ENCODE results near the gene ABHD1. TPM values are rescaled to one million over a fixed set of nuclear protein-coding genes. Genes with fewer than 3 reads are reported as not detected.

The ABHD1 gene
- total RNA-seq, 4 donors from 2014 or later, result 0.48 TPM; not detected in 3

DNA sequence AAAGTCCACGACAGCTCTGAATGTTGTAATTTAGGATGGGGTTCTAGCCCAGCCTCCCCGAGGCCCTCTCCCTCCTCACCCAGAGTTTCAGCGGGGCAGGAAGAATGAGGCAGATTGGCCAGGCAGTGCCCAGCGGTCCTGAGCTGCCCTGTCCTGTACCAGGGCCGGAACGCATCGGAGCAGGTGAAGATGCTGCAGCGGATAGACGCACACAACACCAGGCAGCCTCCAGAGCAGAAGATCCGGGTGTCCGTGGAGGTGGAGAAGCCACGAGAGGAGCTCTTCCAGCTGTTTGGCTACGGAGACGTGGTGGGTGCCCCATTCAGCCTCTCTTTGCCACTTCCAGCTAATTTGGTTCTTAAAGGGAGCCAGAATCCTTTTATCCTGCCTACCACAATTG, 26.3 kb upstream of the ABHD1 start:
- H3K36me3 ChIP-seq, result no peaks in the 10 kb centered on the region
- in situ Hi-C loops (cut with MboI; ENCODE audit: low pct_ligation_motif_present in 1 of 4, low pct_unique_long_range_greater_than_20kb in 1 of 4, low sequenced_read_pairs in 3 of 4), result loop anchor here (5.0 to 25.0 kb wide), 3 partner anchors 95 to 185 kb away; partner anchors contain the start of genes MAPRE3 (in 3 of the 4) and TRIM54 (in 1 of the 4)

GRCh38 chr2:27099334-27099955, 24.2 kb upstream of the ABHD1 start:
- no peak for DNase-seq
- Histone ChIP-seq H3K27me3 (no peaks in the 10 kb centered on the region), H3K9me3 (no peaks in the 10 kb centered on the region), H3K4me3 (no peak overlapping the region), H3K36me3 (no peaks in the 10 kb centered on the region), H3K4me1 (peaks cover 3 to 8% (median 6%) of the 10 kb centered on the region in 4 donors), H3K27ac (no peak overlapping the region)
- in situ Hi-C loops (cut with MboI; ENCODE audit: low pct_ligation_motif_present in 1 of 4, low pct_unique_long_range_greater_than_20kb in 1 of 4, low sequenced_read_pairs in 3 of 4), result loop anchor here (5.0 to 25.0 kb wide), 3 partner anchors 93 to 183 kb away; partner anchors contain the start of genes MAPRE3 (in 3 of the 4) and TRIM54 (in 1 of the 4)
- intact Hi-C loops (cut with DNase I; ENCODE audit: low total_unique reads), result loop anchor here (2.0 kb wide), 1 partner anchor 181 kb away; no protein-coding TSS in a partner anchor
- 95 to 100% methylated on average over 1 to 19 of the region's 19 CpGs for WGBS, 2 donors (ENCODE audit: low coverage in 1 of 2)
- TF ChIP-seq, protein P1, sequence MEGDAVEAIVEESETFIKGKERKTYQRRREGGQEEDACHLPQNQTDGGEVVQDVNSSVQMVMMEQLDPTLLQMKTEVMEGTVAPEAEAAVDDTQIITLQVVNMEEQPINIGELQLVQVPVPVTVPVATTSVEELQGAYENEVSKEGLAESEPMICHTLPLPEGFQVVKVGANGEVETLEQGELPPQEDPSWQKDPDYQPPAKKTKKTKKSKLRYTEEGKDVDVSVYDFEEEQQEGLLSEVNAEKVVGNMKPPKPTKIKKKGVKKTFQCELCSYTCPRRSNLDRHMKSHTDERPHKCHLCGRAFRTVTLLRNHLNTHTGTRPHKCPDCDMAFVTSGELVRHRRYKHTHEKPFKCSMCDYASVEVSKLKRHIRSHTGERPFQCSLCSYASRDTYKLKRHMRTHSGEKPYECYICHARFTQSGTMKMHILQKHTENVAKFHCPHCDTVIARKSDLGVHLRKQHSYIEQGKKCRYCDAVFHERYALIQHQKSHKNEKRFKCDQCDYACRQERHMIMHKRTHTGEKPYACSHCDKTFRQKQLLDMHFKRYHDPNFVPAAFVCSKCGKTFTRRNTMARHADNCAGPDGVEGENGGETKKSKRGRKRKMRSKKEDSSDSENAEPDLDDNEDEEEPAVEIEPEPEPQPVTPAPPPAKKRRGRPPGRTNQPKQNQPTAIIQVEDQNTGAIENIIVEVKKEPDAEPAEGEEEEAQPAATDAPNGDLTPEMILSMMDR (IDR thresholded peaks at IDR 0.05), result no peak
- TF ChIP-seq POLR2AphosphoS5 (IDR thresholded peaks at IDR 0.05) (no peak), EP300 (IDR thresholded peaks at IDR 0.05; ENCODE audit: low read depth) (no peak), POLR2A (IDR thresholded peaks at IDR 0.05) (no peak)

More for the DNA sequence above, 26.3 kb upstream of the ABHD1 start:
- Histone ChIP-seq H3K9me3 (no peaks in the 10 kb centered on the region), H3K27me3 (no peaks in the 10 kb centered on the region), H3K4me3 (no peak overlapping the region), H3K4me1 (peaks cover 3 to 14% (median 9%) of the 10 kb centered on the region in 4 donors), H3K27ac (no peak overlapping the region)
- no peak for DNase-seq
- TF ChIP-seq, protein P1 (IDR thresholded peaks at IDR 0.05), result no peak
- TF ChIP-seq POLR2A (IDR thresholded peaks at IDR 0.05) (no peak), EP300 (IDR thresholded peaks at IDR 0.05; ENCODE audit: low read depth) (no peak), POLR2AphosphoS5 (IDR thresholded peaks at IDR 0.05) (no peak)
- WGBS, 2 donors (ENCODE audit: low coverage in 1 of 2), result 92% methylated on average over 14 of the region's 14 CpGs; no CpG with 5 or more reads in 1 of the 2 donors
- intact Hi-C loops (cut with DNase I; ENCODE audit: low total_unique reads), result no loop called here

- in situ Hi-C loops (cut with MboI; ENCODE audit: low pct_ligation_motif_present in 1 of 4, low pct_unique_long_range_greater_than_20kb in 1 of 4, low sequenced_read_pairs in 3 of 4) (loop anchor here in 2 of 4 donors (10.0 to 25.0 kb wide), 2 partner anchors 112 to 185 kb away; partner anchors contain the start of genes TRIM54 (in 2 of the 2), ATRAID (in 1 of the 2), CAD (in 1 of the 2) and SLC5A6 (in 1 of the 2)), intact Hi-C loops (cut with DNase I; ENCODE audit: low total_unique reads) (no loop called here)
- DNase-seq, result no peak
- Histone ChIP-seq H3K4me1 (peaks cover 3 to 8% (median 6%) of the 10 kb centered on the region in 4 donors), H3K9me3 (no peaks in the 10 kb centered on the region), H3K36me3 (no peaks in the 10 kb centered on the region), H3K27ac (no peak overlapping the region), H3K4me3 (no peak overlapping the region), H3K27me3 (peaks cover 2% of the 10 kb centered on the region)
- 95% methylated on average over 6 of the region's 10 CpGs; no CpG with 5 or more reads in 1 of the 2 donors for WGBS, 2 donors (ENCODE audit: low coverage in 1 of 2)
- TF ChIP-seq POLR2A (IDR thresholded peaks at IDR 0.05) (no peak), EP300 (IDR thresholded peaks at IDR 0.05; ENCODE audit: low read depth) (no peak), POLR2AphosphoS5 (IDR thresholded peaks at IDR 0.05) (no peak)
- TF ChIP-seq, protein P1 (IDR thresholded peaks at IDR 0.05), result no peak
Measured at GRCh38 chr2:27100036-27100435, 23.6 kb upstream of the ABHD1 start.

DNA sequence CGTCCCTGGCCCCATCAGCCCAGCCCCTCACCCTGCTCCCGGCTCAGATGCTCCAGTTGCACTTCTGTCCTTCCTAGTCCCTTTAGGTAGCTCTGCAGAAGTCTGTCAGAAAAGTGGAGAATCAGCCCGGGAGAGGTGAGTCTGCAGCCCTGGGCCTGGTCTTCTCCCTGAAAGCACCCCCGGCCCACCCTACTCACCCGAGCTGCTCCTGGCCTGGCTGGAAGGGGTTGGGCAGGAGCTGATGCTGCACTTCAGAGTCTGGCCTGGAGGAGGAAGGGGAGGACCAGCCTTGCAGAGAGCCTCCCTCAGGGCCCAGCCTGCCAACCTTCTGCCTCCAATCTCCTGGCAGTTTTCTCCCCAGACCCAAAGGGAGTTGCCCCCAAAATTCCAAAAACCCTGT, 21.3 kb upstream of the ABHD1 start:
- Histone ChIP-seq H3K9me3 (no peaks in the 10 kb centered on the region), H3K4me1 (no peaks in the 10 kb centered on the region), H3K36me3 (no peaks in the 10 kb centered on the region), H3K4me3 (no peak overlapping the region), H3K27ac (no peak overlapping the region), H3K27me3 (peaks cover 5% of the 10 kb centered on the region)
- in situ Hi-C loops (cut with MboI; ENCODE audit: low pct_ligation_motif_present in 1 of 4, low pct_unique_long_range_greater_than_20kb in 1 of 4, low sequenced_read_pairs in 3 of 4) (loop anchor here in 2 of 4 donors (10.0 to 25.0 kb wide), 2 partner anchors 110 to 182 kb away; partner anchors contain the start of genes TRIM54 (in 2 of the 2), ATRAID (in 1 of the 2), CAD (in 1 of the 2) and SLC5A6 (in 1 of the 2)), intact Hi-C loops (cut with DNase I; ENCODE audit: low total_unique reads) (no loop called here)
- DNase-seq, result no peak
- WGBS, 2 donors (ENCODE audit: low coverage in 1 of 2), result 82% methylated on average over 5 of the region's 5 CpGs; no CpG with 5 or more reads in 1 of the 2 donors
- TF ChIP-seq POLR2AphosphoS5 (IDR thresholded peaks at IDR 0.05) (no peak), EP300 (IDR thresholded peaks at IDR 0.05; ENCODE audit: low read depth) (no peak), POLR2A (IDR thresholded peaks at IDR 0.05) (no peak)
- TF ChIP-seq, protein P1 (IDR thresholded peaks at IDR 0.05), result no peak

All from transverse colon (tissue), 4 donors.